ENCODE data around the gene GSS.

GSS gene

DNA sequence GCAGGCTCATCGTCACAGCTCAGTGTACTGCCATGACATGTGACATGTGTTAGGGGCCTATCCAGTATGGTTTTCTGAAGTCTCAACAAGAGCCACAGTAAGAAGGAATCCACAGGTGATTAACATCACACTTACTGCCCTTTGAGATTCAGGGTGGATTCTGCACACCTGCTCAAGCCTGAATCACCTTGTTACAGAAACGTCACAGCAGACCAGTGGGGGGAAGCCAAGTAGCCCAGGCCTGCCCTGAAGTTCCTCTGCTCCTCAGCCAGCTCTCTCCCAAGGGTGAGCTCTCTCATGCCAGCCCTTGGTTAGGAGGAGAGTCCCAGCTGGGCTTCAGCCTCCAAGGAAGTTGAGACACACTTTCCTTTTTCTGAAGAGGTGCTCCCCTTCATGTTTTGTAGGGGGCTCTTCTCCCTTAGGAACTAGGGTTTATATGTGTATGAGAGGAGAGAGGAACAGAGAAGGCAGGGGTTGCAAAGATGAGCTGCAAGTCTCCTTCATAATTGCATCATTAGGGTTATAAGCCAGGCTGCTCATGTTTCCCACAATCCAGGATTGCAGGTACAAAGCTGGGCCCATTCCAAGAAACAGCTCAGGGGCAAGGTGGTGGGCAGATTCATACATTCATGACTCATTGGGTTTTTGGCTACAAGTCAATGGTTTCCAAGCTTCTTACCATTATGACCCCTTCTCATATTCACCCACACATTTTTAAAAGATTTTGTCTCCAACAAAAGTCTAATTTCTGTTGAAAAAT is 11.6 kb downstream of the GSS start:
- H3K4me1 Mint-ChIP-seq = no peaks in the 10 kb centered on the region

DNA sequence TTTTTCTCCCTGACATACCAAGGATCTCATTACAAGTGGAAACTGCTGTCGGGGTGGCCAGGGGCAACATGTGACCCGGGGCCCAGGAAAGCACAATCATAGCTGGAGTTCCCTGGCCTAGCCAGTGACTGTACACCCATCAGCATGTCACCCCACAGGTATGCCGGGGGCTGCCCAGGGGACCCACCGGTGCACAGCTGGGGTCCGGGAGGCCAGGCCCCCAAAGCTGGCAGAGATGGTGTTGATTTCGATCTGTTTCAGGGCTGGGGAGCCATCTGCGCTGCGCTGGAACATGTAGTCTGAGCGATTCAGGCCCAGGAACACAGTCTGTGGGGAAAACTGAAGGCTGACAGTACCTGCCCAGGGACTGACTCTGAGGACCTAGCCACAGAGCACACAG is 13.3 kb downstream of the GSS start:
- Mint-ChIP-seq H3K27ac (no peak overlapping the region), H3K27me3 (ENCODE audit: low read depth, poor library complexity) (no peaks in the 10 kb centered on the region), H3K9me3 (no peaks in the 10 kb centered on the region), H3K4me1 (no peaks in the 10 kb centered on the region), H3K4me3 (no peak overlapping the region), H3K36me3 (ENCODE audit: low read depth) (peaks cover 47% of the 10 kb centered on the region)
- DNase-seq = no peak
- TF ChIP-seq, protein P1, sequence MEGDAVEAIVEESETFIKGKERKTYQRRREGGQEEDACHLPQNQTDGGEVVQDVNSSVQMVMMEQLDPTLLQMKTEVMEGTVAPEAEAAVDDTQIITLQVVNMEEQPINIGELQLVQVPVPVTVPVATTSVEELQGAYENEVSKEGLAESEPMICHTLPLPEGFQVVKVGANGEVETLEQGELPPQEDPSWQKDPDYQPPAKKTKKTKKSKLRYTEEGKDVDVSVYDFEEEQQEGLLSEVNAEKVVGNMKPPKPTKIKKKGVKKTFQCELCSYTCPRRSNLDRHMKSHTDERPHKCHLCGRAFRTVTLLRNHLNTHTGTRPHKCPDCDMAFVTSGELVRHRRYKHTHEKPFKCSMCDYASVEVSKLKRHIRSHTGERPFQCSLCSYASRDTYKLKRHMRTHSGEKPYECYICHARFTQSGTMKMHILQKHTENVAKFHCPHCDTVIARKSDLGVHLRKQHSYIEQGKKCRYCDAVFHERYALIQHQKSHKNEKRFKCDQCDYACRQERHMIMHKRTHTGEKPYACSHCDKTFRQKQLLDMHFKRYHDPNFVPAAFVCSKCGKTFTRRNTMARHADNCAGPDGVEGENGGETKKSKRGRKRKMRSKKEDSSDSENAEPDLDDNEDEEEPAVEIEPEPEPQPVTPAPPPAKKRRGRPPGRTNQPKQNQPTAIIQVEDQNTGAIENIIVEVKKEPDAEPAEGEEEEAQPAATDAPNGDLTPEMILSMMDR (IDR thresholded peaks at IDR 0.05) = no peak

More for the DNA sequence above, 11.6 kb downstream of the GSS start:
- Mint-ChIP-seq H3K4me3 (no peak overlapping the region), H3K9me3 (no peaks in the 10 kb centered on the region), H3K27ac (no peak overlapping the region), H3K27me3 (ENCODE audit: low read depth, poor library complexity) (no peaks in the 10 kb centered on the region), H3K36me3 (ENCODE audit: low read depth) (peaks cover 38% of the 10 kb centered on the region)
- no peak for DNase-seq
- TF ChIP-seq, protein P1 (IDR thresholded peaks at IDR 0.05) = no peak

DNA sequence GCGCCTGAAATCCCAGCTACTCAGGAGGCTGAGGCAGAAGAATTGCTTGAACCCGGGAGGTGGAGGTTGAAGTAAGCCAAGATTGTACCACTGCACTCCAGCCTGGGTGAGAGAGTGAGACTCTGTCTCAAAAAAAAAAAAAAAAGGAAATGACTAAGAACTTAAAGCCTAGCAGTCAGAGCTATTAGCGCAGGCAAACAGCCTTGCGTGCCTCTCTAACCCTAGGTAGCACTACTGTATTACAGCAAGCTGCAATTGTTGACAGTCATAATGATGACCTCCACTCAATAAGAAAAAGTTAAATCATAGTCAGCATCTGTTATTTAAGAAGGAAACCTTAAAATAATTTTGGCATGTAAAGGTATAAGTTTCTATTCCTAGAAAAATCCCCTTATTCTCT is 14.4 kb downstream of the GSS start:
- DNase-seq = no peak
- Mint-ChIP-seq H3K4me3 (no peak overlapping the region), H3K9me3 (no peaks in the 10 kb centered on the region), H3K4me1 (no peaks in the 10 kb centered on the region), H3K36me3 (ENCODE audit: low read depth) (peaks cover 51% of the 10 kb centered on the region), H3K27me3 (ENCODE audit: low read depth, poor library complexity) (no peaks in the 10 kb centered on the region), H3K27ac (no peak overlapping the region)
- TF ChIP-seq, protein P1 (IDR thresholded peaks at IDR 0.05) = no peak

DNA sequence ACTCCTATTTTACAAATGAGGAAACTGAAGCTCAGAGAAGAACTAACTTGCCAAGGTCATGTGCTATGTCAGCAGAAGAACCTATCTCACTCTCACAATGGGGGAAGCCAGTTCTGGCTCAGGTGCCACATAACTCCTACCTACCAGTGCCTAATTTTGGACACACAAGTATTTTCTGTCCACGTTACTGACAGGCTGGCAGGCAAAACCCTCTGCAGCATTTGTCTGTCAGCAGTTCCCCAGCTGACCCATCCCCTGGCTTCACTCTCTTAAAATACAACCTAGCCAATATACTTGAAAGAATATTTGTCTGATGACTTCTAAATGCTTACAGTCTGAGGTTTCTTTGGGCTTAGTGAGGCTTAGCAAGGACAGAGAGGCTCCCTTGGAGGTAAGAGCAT is 15.5 kb downstream of the GSS start:
- Mint-ChIP-seq H3K9me3 (no peaks in the 10 kb centered on the region), H3K36me3 (ENCODE audit: low read depth) (peaks cover 44% of the 10 kb centered on the region), H3K27ac (no peak overlapping the region), H3K27me3 (ENCODE audit: low read depth, poor library complexity) (no peaks in the 10 kb centered on the region), H3K4me3 (no peak overlapping the region), H3K4me1 (no peaks in the 10 kb centered on the region)
- TF ChIP-seq, protein P1 (IDR thresholded peaks at IDR 0.05) = no peak
- no peak for DNase-seq

DNA sequence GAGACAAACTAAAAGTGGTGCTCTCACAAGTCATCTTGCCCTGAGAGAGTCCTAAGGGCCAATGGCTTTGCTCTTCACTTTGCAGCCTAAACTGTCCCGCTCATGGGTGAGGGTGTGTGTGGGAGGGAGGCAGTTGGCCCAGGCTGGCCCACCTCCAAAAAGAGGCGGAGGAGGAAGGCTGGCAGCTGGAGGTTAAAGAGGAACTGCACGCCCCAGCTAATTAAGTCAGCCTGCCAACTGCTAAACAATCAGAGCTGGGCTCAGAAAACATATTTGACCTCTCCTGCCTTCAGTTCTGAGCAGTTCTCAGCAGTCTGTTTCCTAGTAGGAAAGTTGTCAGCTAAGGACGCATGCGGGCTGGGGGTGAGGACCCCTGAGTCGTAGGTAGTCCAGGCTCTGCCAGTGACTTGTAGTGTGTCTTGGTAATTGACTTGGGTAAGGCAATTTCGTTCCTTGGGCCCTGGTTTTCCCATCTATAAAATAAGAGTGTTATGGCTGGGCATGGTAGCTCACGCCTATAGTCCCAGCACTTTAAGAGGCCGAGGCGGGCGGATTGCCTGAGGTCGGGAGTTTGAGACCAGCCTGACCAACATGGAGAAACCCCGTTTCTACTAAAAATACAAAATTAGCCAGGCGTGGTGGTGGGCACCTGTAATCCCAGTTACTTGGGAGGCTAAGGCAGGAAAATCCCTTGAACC is 17.0 kb downstream of the GSS start:
- Mint-ChIP-seq H3K4me3 (no peak overlapping the region), H3K27ac (no peak overlapping the region), H3K27me3 (ENCODE audit: low read depth, poor library complexity) (no peaks in the 10 kb centered on the region), H3K9me3 (no peaks in the 10 kb centered on the region), H3K4me1 (no peaks in the 10 kb centered on the region), H3K36me3 (ENCODE audit: low read depth) (peaks cover 49% of the 10 kb centered on the region)
- TF ChIP-seq, protein P1 (IDR thresholded peaks at IDR 0.05) = no peak
- no peak for DNase-seq
